SK-N-SH (cell line): ENCODE data around the gene TOPBP1.
"Not testable (repeated sequence)": the region's sequence is repeated elsewhere in the genome, so short reads cannot be mapped to it uniquely, and the experiment has no call there.

Experiments
- CTCF ChIP-seq: fragments of 200-600 bp; sonication (generic); IDR thresholded peaks from 2 replicates; pipeline ENCODE4 v1.6.1; 2017; ENCODE audit warnings: antibody characterized with exemption, mild to moderate bottlenecking, moderate library complexity
- RAD21 ChIP-seq: IDR thresholded peaks from 2 replicates; pipeline ENCODE4 v1.6.1; 2012; ENCODE audit warnings: mild to moderate bottlenecking, low read length
- REST ChIP-seq: IDR thresholded peaks from 2 replicates; pipeline ENCODE4 v1.6.1; 2012; ENCODE audit warnings: mild to moderate bottlenecking, low read depth, low read length, moderate library complexity
- TF ChIP-seq, protein P1 (sequence below): IDR thresholded peaks from 2 replicates; pipeline ENCODE4; 2012

- not testable (repeated sequence) for TF ChIP-seq REST, CTCF, RAD21
- TF ChIP-seq, protein P1, sequence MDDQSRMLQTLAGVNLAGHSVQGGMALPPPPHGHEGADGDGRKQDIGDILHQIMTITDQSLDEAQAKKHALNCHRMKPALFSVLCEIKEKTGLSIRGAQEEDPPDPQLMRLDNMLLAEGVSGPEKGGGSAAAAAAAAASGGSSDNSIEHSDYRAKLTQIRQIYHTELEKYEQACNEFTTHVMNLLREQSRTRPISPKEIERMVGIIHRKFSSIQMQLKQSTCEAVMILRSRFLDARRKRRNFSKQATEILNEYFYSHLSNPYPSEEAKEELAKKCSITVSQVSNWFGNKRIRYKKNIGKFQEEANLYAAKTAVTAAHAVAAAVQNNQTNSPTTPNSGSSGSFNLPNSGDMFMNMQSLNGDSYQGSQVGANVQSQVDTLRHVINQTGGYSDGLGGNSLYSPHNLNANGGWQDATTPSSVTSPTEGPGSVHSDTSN, result not testable (repeated sequence)
These were observed 110.2 kb downstream of the TOPBP1 start for GRCh38 chr3:133551589-133551988.
